AG09319 (cell line): Measurements from ENCODE around the gene LFNG.

Source experiments
- DNase-seq: peaks from one replicate; pipeline ENCODE4 v3.0.0-alpha.2; 2010; ENCODE audit warnings: low read depth; ENCODE audit errors: extremely low read depth
- TF ChIP-seq, protein P1 (sequence below): IDR thresholded peaks from 2 replicates; pipeline ENCODE4 v1.5.1; 2011; ENCODE audit warnings: low read depth, mild to moderate bottlenecking, inconsistent platforms, low read length, moderate library complexity

LFNG gene

DNA sequence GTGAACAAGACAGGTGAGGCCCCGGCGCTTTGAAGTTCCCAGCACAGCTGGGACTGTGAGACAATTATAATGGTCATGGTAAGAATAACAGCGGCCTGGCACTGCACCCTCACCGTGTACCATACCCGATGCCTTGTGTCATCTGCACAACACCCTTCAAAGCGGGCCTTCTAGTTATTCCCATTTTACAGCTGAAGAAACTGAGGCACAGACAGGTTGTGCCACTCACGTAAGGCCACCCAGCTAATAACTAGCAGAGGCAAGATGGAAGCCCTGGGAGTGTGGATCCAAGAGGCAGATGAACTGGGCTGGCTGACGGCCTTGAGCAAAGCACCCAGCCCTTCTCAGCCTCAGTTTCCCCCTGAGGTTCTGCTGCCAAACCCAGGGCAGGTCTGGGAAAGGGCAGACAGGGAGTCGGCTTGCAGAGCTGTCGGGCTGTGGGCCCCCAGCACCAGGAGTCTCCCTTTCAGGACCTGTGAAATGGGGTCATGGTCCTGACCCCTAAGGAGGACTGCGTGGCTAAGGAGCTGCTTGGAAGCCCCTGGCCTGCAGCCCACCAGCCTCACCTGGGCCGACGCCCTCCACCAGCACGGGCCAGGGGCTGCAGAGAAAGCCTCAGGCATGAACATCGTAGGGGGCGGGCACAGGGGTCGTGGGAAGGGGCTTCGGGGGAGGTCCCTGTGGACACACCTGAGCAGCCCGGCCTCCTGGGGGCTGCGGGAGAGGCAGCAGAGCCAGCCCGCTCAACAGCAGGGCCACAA lies 15.3 kb upstream of the LFNG start:
- TF ChIP-seq, protein P1, sequence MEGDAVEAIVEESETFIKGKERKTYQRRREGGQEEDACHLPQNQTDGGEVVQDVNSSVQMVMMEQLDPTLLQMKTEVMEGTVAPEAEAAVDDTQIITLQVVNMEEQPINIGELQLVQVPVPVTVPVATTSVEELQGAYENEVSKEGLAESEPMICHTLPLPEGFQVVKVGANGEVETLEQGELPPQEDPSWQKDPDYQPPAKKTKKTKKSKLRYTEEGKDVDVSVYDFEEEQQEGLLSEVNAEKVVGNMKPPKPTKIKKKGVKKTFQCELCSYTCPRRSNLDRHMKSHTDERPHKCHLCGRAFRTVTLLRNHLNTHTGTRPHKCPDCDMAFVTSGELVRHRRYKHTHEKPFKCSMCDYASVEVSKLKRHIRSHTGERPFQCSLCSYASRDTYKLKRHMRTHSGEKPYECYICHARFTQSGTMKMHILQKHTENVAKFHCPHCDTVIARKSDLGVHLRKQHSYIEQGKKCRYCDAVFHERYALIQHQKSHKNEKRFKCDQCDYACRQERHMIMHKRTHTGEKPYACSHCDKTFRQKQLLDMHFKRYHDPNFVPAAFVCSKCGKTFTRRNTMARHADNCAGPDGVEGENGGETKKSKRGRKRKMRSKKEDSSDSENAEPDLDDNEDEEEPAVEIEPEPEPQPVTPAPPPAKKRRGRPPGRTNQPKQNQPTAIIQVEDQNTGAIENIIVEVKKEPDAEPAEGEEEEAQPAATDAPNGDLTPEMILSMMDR, result no peak
- DNase-seq, result no peak

DNA sequence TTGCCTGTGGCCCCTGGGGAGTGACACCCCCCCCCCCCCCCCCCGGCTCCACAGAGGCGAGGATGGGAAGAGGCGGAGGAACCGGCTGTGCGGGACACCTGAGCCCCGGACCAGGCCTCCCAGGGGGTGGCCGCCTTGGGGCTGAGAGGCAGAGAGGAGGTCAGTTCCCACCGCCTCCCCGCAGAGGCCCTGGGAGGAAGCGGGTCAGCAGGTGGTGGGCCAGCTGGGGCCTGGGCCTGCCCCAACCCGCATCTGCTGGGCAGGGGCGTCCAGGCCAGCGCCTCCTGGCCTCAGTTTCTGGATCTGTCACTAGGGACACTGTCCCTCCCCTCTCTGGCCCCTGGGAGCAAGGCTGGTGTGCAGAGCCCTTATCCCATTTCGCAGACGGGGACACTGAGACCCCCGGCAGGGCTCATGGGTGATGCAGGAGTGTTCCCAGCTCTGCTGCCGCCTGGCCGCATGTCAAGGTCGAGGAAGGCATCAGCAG lies 14.6 kb upstream of the LFNG start:
- DNase-seq, result no peak
- TF ChIP-seq, protein P1, result no peak

DNA sequence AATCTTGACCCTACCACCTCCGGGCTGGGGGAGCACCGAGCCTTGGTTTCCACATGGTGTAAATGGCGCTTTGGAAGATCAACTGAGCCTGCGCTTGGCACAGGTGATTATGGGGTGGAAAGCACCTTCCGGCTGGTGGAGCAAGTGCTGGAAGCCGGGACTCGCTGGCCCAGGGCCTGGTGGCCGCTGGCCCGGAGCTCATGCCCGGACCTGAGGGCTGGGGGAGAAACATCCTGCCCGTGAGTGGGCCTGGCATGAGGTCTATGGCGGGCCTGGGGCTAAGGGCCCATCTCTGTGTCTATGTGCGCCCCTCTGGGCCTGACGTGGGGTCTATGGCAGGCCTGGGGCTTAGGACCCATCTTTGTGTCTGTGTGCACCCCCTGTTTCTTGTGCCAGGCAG lies 14.2 kb upstream of the LFNG start:
- TF ChIP-seq, protein P1, result no peak
- no peak for DNase-seq

DNA sequence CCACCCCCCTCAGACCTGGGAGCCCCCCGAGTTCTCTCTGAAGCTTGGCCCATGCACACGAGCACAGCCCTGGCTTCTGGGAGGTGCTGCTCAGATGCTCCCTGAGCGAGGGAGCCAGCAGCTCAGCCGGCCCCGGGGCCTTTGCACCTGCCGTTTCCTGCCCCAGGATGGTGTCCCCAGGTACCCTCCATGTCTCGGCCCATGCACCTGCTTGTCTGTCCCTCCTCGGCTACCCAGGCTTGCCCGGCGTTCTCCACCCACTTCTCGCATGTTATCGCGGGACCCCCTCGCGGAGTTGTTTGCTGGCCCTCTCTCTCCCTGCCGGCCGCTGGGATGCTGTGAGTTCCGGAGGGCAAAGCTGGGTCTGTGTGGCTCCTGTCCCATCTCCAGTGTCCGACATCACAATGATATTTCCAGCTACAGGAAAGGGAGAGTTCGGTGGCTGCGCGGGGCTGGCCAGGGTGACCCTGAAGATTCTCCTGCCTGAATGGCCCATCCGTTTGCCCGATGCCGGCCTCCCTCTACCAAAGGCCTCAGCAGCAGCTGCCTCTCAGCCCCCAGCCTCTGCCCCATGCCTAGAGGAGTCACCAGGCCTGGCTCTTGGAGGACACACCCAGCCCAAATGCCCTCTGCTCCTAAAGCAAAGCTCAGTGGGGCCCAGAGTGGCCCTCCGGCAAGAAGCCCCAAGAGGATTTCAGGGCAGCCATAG lies 12.2 kb upstream of the LFNG start:
- DNase-seq, result no peak
- TF ChIP-seq, protein P1, result no peak

DNA sequence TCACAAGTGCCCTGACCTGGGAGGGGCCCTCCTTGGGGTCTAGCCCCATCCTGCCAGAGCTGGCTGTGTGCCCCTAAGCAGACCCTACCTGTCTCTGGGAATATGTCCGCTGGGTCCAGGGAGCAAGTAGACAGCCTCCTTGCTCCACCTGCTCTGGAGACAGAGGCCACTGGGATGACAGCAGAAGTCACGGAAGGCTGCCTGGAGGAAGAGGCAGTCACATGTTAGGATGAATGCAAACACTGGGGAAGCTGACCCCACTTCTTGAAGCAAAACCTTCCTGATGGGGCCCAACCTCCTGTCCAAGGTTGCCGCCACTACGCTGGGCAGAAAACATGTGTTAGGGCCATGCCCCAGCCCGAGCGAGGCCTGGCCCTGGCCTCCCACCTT lies 11.7 kb upstream of the LFNG start:
- no peak for DNase-seq
- TF ChIP-seq, protein P1, result no peak

DNA sequence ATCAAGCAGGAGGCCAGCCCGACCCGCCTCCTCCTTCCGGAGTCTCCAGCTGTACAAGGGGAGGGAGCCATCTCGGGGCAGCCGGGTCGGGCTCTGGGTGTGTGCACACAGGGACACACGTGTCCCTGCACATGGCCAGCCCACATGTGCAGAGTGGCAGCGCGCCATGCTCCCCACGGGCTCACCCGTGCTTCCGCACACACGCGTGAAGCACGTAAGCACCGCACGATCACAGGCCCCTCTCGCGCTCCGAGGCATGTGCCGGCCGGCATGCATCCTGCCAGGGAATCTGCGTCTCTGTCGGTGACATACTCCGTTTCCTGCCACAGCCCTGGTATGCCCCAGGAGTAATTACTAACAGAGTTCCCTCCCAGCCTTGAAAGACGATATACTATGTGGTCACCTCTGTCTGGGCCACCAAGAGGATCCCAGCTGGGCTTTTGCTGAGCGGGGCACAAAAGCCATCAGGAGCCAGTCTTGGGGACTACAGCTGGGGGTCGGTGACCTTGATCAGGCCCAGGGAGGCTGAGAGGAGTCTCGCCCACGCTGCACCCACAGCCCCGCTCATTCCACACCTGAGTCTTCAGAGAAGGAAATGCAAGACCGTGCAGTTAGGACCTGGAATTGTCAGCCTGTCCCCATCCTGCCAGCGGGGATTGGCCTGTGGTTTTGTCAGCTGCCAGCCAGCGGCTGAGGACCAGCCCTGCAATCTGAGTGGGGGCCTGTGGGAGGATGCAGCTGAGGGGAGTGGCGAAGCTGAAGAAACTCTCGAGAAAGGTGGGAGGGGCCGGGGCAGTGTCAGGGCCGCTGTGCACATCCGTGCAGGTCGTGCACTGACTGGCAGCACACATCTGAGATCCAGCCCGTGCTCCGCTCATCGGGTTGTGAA lies 11.0 kb upstream of the LFNG start:
- TF ChIP-seq, protein P1, result no peak
- DNase-seq, result peak; percentile 34
